Activated naive CD4-positive, alpha-beta T cell (primary cell): ENCODE measurements around the gene VAV1.
"Not testable (repeated sequence)": the region's sequence is repeated elsewhere in the genome, so short reads cannot be mapped to it uniquely, and the experiment has no call there.

ENCODE experiments used
- DNase-seq, 4 experiments: peaks; one replicate each; lab custom pipeline; 2025; lab: John Stamatoyannopoulos, UW

The VAV1 gene

GRCh38 chr19:6787393-6787792 is 14.9 kb downstream of the VAV1 start:
- DNase-seq, result no peak

- DNase-seq, result no peak
Measured at GRCh38 chr19:6788896-6789295, 16.4 kb downstream of the VAV1 start.

GRCh38 chr19:6790194-6791128 is 18.0 kb downstream of the VAV1 start:
- no peak for DNase-seq

- DNase-seq, result no peak
Measured at GRCh38 chr19:6791237-6791636, 18.7 kb downstream of the VAV1 start.

GRCh38 chr19:6793411-6793810 is 20.9 kb downstream of the VAV1 start:
- no peak for DNase-seq

- DNase-seq, result no peak
Measured at GRCh38 chr19:6793973-6794372, 21.5 kb downstream of the VAV1 start.

- no peak for DNase-seq
Measured at GRCh38 chr19:6794686-6795431, 22.4 kb downstream of the VAV1 start.

GRCh38 chr19:6796278-6796677 is 23.8 kb downstream of the VAV1 start:
- no peak for DNase-seq

GRCh38 chr19:6797646-6798045 is 25.1 kb downstream of the VAV1 start:
- no peak for DNase-seq

- not testable (repeated sequence) for DNase-seq
Measured at GRCh38 chr19:6800160-6800790, 27.8 kb downstream of the VAV1 start.

GRCh38 chr19:6800991-6801484 is 28.5 kb downstream of the VAV1 start:
- DNase-seq, result no peak

GRCh38 chr19:6801485-6802086 is 29.1 kb downstream of the VAV1 start:
- peak; percentile 58 to 78 (median 73) for DNase-seq

GRCh38 chr19:6802336-6803035 is 30.0 kb downstream of the VAV1 start:
- peak; percentile 11 to 37 (median 18) for DNase-seq

GRCh38 chr19:6803036-6803404 is 30.5 kb downstream of the VAV1 start:
- no peak for DNase-seq

GRCh38 chr19:6806488-6806887 is 34.0 kb downstream of the VAV1 start:
- DNase-seq, result no peak

- DNase-seq, result no peak
Measured at GRCh38 chr19:6807291-6807690, 34.8 kb downstream of the VAV1 start.

GRCh38 chr19:6808494-6808893 is 36.0 kb downstream of the VAV1 start:
- DNase-seq, result no peak

GRCh38 chr19:6809262-6809661 is 36.8 kb downstream of the VAV1 start:
- DNase-seq, result no peak

- no peak for DNase-seq
Measured at GRCh38 chr19:6811378-6811777, 38.9 kb downstream of the VAV1 start.

GRCh38 chr19:6811906-6812305 is 39.4 kb downstream of the VAV1 start:
- no peak for DNase-seq

- no peak for DNase-seq
Measured at GRCh38 chr19:6812612-6813011, 40.1 kb downstream of the VAV1 start.
